HG02970 (cell line): ENCODE measurements around the gene ACKR2.
A peak's percentile ranks its signal among the peaks of the same experiment; 100 is the strongest.

ENCODE experiments used
- ATAC-seq: cut with Tn5 transposase; IDR thresholded peaks from one replicate; pipeline ENCODE4 v1.9.1; 2021; ENCODE audit warnings: mild to moderate bottlenecking, moderate library complexity, moderate number of reproducible peaks; ENCODE audit not compliant: unreplicated experiment, low FRiP score

Gene ACKR2

GRCh38 chr3:42829083-42829627, 19.9 kb downstream of the ACKR2 start:
- ATAC-seq = no peak

GRCh38 chr3:42829628-42830436, 20.6 kb downstream of the ACKR2 start:
- no peak for ATAC-seq

- ATAC-seq = no peak
These were observed 21.4 kb downstream of the ACKR2 start for GRCh38 chr3:42830437-42831320.

- no peak for ATAC-seq
These were observed 22.1 kb downstream of the ACKR2 start for GRCh38 chr3:42831321-42831713.

- no peak for ATAC-seq
These were observed 27.2 kb downstream of the ACKR2 start for GRCh38 chr3:42836150-42837123.

- ATAC-seq = no peak
These were observed 29.3 kb downstream of the ACKR2 start for GRCh38 chr3:42838571-42838970.

- ATAC-seq = peak; percentile 58
These were observed 30.4 kb downstream of the ACKR2 start for GRCh38 chr3:42839616-42840015.

GRCh38 chr3:42841332-42841731, 32.1 kb downstream of the ACKR2 start:
- ATAC-seq = no peak

GRCh38 chr3:42843713-42844411, 34.6 kb downstream of the ACKR2 start:
- ATAC-seq = no peak

GRCh38 chr3:42844412-42844713, 35.1 kb downstream of the ACKR2 start:
- no peak for ATAC-seq

GRCh38 chr3:42844815-42845214, 35.6 kb downstream of the ACKR2 start:
- no peak for ATAC-seq

- no peak for ATAC-seq
These were observed 37.7 kb downstream of the ACKR2 start for GRCh38 chr3:42846685-42847522.

- no peak for ATAC-seq
These were observed 38.5 kb downstream of the ACKR2 start for GRCh38 chr3:42847731-42848130.

- ATAC-seq = no peak
These were observed 39.8 kb downstream of the ACKR2 start for GRCh38 chr3:42849017-42849416.

- ATAC-seq = no peak
These were observed 41.0 kb downstream of the ACKR2 start for GRCh38 chr3:42850263-42850662.

- no peak for ATAC-seq
These were observed 42.1 kb downstream of the ACKR2 start for GRCh38 chr3:42851228-42851834.

GRCh38 chr3:42852441-42852840, 43.2 kb downstream of the ACKR2 start:
- ATAC-seq = no peak

- no peak for ATAC-seq
These were observed 43.8 kb downstream of the ACKR2 start for GRCh38 chr3:42853056-42853455.
